Measurements from ENCODE around the gene FAM217A. TPM values are rescaled to one million over a fixed set of nuclear protein-coding genes. Genes with fewer than 3 reads are reported as not detected.

The FAM217A gene
- total RNA-seq, 4 donors from 2014 or later: not detected

GRCh38 chr6:4025681-4026080, 53.3 kb downstream of the FAM217A start:
- TF ChIP-seq CTCF (IDR thresholded peaks at IDR 0.05): no peak
- DNase-seq (ENCODE audit: low spot score): no peak
- no peak for ATAC-seq (ENCODE audit: low FRiP score)

GRCh38 chr6:4023240-4023639, 55.7 kb downstream of the FAM217A start:
- no peak for ATAC-seq (ENCODE audit: low FRiP score)
- DNase-seq (ENCODE audit: low spot score): no peak
- no peak for TF ChIP-seq CTCF (IDR thresholded peaks at IDR 0.05)

- TF ChIP-seq CTCF (IDR thresholded peaks at IDR 0.05): no peak
- no peak for DNase-seq (ENCODE audit: low spot score)
- no peak for ATAC-seq (ENCODE audit: low FRiP score)
Measured at GRCh38 chr6:4021854-4022695, 56.9 kb downstream of the FAM217A start.

GRCh38 chr6:4021133-4021853, 57.6 kb downstream of the FAM217A start:
- TF ChIP-seq CTCF (IDR thresholded peaks at IDR 0.05): no peak
- peak; percentile 71 for DNase-seq (ENCODE audit: low spot score)
- peak; percentile 93 for ATAC-seq (ENCODE audit: low FRiP score)

- no peak for TF ChIP-seq CTCF (IDR thresholded peaks at IDR 0.05)
- ATAC-seq (ENCODE audit: low FRiP score): no peak
- no peak for DNase-seq (ENCODE audit: low spot score)
Measured at GRCh38 chr6:4020822-4021132, 58.2 kb downstream of the FAM217A start.

GRCh38 chr6:4018924-4019236, 60.1 kb downstream of the FAM217A start:
- no peak for DNase-seq (ENCODE audit: low spot score)
- peak; percentile 17 for ATAC-seq (ENCODE audit: low FRiP score)
- TF ChIP-seq CTCF (IDR thresholded peaks at IDR 0.05): no peak

Other genes with a start within 250 kb of the FAM217A start
- gene FAM50B, start 229.8 kb downstream of the FAM217A start, total RNA-seq: 10 to 100 TPM in 1 of 4 donors, 1 to 10 TPM in 3; 5.6 to 11.7 (median 6.7) TPM
- 10 to 100 TPM; 48.8 to 82.2 (median 69.1) TPM for gene ECI2, start 56.4 kb upstream of the FAM217A start, total RNA-seq